Glomerular visceral epithelial cell (primary cell): ENCODE results near the gene SLC12A3.

Source experiments
- DNase-seq: peaks from one replicate; pipeline ENCODE4 v3.0.0-alpha.2; 2016; ENCODE audit errors: extremely low spot score

Gene SLC12A3

DNA sequence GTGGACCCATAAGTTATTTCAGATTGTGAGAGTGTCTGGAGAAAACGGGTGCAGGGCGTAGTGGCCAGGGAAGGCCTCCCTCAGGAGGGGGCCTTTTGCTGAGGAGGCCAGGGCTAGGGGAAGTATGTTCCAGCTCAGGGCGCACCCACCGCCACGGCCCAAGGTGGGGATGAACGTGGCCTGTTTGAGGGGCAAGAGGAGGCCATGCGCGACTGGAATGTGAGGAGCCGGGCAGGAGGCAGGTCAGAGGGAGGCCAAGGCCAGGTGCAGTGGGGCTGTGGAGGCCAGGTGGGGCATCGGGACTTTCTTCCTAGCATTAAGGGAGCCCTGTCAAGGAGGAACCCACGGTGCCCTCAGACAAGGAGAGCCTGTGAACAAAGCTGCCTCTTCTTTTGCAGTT lies 26.7 kb downstream of the SLC12A3 start:
- DNase-seq = no peak

- DNase-seq = no peak
Measured at GRCh38 chr16:56892705-56893104, 27.7 kb downstream of the SLC12A3 start.

DNA sequence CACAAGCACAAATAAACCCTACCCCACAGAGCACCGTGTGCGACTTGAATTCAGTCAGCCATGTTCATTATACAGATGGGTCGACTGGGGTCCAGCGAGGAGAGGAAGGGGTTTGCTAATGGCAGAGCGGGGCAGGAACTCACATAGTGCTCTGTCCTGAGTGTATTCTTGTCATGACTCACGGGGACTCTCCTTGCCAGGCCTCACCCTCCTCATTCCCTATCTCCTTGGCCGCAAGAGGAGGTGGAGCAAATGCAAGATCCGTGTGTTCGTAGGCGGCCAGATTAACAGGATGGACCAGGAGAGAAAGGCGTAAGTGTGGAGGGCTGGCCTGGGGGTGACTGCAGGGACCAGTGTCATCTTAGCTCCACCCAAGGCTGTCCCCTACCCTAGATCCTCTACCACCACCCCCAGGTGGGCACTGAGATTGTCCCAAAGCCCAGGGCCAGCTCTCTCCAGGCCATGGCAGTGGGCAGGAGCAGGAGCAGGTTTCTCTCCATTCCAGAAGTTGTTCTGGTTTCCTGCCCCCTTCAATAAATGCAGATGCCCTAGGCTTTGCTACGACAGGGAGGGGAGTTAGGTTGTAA lies 29.4 kb downstream of the SLC12A3 start:
- DNase-seq = no peak

GRCh38 chr16:56895813-56896212 lies 30.8 kb downstream of the SLC12A3 start:
- DNase-seq = no peak

DNA sequence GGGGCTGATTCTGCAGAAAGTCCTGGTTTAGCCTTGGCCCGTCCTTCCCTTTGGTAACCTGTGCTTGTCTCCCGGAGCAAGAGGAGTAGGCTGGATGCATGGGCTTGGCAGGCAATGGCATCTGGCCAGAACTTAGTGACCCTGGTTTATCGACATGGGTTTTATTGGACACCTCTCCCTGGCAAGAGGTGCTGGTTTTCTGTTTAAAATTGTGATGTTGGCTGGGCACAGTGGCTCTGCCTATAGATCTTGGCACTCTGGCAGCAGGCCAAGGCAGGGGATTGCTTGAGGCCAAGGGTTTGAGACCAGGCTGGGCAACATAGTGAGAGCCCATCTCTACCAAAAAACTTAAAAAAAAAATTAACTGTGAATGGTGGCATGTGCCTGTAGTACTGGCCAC lies 31.2 kb downstream of the SLC12A3 start:
- DNase-seq = no peak

DNA sequence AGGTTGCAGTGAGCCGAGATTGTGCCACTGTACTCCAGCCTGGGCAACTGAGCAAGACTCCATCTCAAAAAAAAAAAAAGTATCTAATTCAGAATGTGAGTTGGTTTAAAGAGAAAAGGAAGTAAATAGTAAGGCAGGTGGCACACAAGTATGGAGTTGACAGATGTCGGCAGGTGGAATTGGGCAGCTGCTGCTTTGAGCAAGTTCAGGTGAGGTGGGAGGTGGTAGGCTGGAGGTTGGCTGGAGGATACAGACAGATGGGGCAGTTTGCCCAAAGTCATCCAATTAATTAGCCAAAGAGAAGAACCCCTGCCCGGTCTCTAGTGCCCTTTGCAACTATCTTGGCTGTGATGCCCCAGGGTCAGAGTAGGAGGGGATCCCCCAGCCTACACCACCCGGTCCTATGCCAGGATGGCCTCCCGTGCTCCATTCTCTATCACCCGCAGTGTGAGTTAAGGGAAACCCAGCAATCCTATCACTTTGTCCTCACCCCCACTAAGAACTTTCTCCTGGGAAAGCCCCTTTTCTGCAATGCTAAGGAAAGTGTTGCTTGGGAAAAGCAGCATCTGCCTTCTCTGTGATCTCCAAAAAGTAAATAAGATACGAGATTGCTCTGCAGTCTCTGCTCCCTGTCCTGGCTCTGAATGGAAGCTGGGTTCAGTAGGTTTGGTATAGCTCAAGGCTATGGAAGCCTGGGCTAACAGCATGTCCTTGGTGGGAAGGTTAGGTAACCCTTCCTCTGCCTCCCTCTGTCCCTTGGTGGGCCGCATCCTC lies 32.2 kb downstream of the SLC12A3 start:
- DNase-seq = no peak

GRCh38 chr16:56898847-56899246 lies 33.8 kb downstream of the SLC12A3 start:
- no peak for DNase-seq

GRCh38 chr16:56903866-56904265 lies 38.9 kb downstream of the SLC12A3 start:
- DNase-seq = no peak

GRCh38 chr16:56907401-56907800 lies 42.4 kb downstream of the SLC12A3 start:
- no peak for DNase-seq

GRCh38 chr16:56909527-56909979 lies 44.5 kb downstream of the SLC12A3 start:
- no peak for DNase-seq

- DNase-seq = no peak
Measured at GRCh38 chr16:56910112-56910511, 45.1 kb downstream of the SLC12A3 start.

DNA sequence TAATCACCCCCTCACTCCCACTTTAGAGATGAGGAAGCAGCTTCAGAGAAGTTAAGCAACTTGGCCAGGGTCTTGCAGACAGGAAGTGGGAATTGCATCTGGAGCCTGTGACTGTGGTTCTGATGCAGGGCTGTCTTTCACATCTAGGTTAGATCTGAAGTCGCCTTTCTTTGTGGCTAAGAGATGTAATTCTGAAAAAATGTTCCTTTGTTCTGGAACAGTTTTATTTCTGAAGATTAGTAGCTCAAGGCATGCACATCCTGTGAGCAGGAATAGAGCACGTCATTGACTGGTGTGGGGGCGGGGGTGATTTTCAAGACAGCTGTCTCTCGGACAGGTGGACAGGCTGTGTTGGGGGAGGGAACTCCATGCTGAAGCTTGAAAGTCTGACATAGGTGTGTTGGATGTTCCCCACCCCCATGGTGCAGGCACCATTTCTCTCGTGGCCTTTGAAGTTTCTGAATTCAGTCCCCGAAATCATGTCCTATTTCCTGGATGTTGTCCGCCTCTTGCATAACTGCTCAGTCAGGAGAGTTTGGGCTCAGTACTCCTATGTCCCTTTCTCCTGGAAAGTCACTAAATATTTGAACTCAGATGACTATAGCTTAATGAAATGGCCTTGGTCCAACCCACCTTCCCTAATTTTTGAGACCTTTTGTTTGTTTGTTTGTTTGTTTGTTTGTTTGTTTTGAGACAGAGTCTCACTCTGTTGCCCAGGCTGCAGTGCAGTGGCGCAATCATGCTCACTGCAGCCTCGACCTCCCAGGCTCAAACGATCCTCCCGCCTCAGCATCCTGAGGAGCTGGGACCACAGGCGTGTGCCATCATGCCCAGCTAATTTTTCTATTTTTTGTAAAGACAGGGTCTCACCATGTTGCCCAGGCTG lies 45.9 kb downstream of the SLC12A3 start:
- DNase-seq = peak; percentile 69

DNA sequence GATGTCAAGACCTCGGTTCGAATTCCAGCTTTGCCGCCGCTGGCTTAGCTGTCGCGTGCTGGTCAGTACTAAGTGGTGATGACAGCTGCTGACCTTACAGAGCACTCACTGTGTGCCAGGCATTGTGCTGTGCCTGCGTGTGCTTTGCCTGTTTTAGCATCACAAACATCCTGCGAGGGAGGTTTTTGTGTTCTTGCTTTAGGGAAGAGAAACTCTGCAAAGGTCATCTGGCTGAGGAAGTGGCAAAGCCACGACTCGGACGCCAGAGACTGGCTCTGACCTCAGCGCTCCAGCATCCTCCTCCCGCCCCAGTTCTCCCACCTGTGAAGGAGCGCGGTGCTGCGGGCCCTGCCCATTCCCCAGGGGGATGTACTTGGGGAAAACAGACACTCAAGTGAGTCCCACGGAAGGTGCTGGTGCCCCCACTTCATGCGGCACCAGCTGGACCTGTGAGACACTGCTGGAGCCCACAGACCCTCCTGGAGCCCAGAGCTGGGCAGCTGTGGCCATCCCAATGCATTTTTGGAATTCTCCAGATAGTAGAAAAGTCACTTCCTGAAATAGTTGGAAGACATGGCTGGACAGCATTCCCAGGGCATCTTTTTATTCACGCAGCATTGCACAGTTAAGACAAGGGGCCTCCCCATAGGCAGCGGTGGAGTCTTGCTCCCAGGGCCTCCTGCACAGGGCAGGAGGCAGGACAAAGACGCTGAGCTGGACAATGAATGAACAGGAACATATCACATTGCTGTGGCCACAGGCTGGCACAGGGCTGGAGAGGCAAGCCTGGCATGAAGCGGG lies 47.0 kb downstream of the SLC12A3 start:
- DNase-seq = peak; percentile 81

- peak; percentile 11 for DNase-seq
Measured at GRCh38 chr16:56912746-56913708, 48.0 kb downstream of the SLC12A3 start.

- no peak for DNase-seq
Measured at GRCh38 chr16:56914896-56915295, 49.9 kb downstream of the SLC12A3 start.

DNA sequence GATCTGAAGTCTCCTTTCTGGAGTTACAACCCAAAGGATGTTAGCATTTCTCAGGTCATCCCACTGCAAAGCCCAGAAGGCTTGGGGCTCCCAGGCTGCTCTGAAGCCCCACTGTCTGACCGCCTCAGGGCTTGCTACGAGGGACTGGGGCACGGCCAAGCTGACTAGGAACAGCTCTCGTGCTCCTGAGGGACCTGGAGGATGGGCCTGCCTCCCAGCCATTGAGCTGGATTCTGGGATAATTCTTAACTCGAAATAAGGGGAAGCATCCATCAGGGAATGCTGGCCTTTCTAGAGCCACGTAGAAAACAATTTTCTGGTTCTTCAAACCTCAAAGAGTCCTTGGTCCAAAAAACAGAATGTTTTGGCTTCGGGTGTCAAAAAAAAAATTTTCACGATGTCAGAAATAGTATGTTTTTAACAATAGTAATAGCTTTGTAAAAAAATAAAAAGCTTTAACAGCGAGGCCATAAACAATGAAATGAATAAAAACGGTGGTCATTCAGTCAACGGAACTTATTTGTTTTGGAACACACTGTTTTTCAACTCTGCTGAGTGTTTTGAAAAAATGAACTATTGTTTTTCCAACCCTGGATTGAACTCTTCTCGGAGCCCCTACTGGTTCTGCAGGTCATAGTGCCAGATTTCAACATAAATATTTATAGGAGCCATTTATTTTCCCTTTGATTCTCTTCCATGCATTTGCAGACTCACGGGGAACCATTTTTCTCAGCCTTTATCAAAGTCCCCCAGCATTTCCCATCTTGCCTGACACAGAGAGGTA lies 50.5 kb downstream of the SLC12A3 start:
- DNase-seq = no peak

DNA sequence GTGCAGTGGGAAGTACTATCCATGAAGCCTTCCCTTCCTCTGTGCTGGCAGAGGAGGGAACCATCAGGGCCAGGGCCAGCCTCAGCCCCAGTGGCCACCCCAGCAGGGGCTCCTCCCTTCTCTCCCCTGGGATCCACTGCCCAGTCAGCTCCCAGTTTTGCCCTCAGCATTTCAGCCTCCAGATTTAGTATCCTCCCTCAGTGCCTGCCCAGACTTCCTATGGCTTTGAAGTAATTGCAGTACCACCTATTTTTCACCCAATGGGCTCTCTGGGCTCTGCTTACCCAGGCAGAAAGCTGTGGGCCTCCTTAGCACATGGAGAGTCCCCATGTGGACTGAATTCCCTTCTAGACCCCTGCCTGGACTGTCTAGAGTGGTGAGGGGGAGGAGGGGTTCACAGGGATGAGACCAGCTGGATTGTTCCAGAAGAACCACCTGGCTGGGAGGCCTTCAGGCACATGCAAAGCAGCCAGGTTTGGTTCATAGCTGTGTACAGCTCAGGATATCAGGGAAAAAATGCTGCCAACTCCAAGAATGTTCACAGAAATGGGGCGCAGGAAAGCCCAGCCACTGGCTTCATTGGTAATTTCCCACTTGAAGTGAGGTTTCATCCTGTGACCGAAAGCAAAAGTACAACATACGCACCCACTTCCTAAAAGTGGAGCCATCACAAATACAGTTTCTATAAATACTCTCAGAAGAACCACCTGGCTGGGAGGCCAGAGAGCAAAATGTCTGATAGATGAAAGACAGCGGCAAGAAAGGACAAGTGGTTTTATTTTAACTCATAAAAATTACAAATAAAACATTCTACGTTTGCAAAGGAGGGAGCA lies 51.8 kb downstream of the SLC12A3 start:
- no peak for DNase-seq

DNA sequence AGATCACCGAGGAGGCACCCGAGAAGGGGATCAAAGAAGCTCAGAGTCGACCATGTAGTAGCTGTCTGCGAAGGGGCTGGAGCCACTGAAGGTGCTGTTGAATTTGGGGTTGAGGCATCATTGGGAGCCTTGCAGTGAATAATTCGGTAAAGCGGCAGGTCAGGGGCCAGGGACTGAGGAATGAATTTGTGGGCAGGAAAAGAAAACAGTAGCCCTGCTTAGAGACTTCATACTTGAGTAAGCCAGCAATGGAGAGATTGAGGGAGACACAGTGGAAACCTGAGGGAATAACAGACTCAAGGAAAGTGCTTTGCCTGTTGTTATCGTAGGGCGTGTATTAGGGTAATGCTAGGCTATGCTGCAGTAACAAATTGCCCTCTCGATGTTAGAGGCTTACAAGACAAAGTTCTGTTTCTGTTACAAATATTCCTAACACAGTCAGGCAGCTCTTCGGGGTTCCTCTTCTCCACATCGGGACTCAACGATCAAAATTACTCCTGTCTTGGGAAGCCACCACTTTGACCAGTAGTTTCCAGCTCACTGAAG lies 53.5 kb downstream of the SLC12A3 start:
- no peak for DNase-seq
